ENCODE measurements around the gene CAPZB.

DNA sequence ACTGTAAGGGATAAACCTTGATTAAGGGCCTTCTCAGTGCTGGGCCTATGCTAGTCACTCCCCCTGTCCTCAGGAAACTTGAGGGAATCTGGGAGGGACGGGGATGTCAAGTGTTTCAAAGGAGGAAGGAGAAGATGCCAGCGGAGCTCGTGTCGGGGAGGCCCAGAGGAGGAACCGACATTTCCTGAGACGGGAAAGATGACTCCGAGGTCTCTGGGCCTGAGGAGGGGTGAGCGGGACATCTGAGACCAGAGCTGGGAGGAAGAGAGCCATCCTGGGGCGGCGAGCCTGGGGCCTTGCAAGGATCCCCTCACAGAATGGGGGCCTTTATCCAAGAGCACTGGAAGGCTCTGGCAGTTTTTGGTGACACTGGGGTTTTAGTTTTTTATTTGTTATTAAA lies 162.9 kb downstream of the CAPZB start:
- TF ChIP-seq, protein P1, sequence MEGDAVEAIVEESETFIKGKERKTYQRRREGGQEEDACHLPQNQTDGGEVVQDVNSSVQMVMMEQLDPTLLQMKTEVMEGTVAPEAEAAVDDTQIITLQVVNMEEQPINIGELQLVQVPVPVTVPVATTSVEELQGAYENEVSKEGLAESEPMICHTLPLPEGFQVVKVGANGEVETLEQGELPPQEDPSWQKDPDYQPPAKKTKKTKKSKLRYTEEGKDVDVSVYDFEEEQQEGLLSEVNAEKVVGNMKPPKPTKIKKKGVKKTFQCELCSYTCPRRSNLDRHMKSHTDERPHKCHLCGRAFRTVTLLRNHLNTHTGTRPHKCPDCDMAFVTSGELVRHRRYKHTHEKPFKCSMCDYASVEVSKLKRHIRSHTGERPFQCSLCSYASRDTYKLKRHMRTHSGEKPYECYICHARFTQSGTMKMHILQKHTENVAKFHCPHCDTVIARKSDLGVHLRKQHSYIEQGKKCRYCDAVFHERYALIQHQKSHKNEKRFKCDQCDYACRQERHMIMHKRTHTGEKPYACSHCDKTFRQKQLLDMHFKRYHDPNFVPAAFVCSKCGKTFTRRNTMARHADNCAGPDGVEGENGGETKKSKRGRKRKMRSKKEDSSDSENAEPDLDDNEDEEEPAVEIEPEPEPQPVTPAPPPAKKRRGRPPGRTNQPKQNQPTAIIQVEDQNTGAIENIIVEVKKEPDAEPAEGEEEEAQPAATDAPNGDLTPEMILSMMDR (IDR thresholded peaks at IDR 0.05), result no peak
- TF ChIP-seq POLR2A (IDR thresholded peaks at IDR 0.05) (no peak), POLR2AphosphoS5 (IDR thresholded peaks at IDR 0.05) (no peak)

All from breast epithelium (tissue), 3 donors.